ENCODE measurements around the gene IRF8.
"Not testable (repeated sequence)": the region's sequence is repeated elsewhere in the genome, so short reads cannot be mapped to it uniquely, and the experiment has no call there.

The IRF8 gene

GRCh38 chr16:85868495-85868894 is 30.5 kb upstream of the IRF8 start:
- no peak for DNase-seq (ENCODE audit: low spot score)
- TF ChIP-seq, protein P1, sequence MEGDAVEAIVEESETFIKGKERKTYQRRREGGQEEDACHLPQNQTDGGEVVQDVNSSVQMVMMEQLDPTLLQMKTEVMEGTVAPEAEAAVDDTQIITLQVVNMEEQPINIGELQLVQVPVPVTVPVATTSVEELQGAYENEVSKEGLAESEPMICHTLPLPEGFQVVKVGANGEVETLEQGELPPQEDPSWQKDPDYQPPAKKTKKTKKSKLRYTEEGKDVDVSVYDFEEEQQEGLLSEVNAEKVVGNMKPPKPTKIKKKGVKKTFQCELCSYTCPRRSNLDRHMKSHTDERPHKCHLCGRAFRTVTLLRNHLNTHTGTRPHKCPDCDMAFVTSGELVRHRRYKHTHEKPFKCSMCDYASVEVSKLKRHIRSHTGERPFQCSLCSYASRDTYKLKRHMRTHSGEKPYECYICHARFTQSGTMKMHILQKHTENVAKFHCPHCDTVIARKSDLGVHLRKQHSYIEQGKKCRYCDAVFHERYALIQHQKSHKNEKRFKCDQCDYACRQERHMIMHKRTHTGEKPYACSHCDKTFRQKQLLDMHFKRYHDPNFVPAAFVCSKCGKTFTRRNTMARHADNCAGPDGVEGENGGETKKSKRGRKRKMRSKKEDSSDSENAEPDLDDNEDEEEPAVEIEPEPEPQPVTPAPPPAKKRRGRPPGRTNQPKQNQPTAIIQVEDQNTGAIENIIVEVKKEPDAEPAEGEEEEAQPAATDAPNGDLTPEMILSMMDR (IDR thresholded peaks at IDR 0.05; ENCODE audit: borderline replicate concordance, control extremely low read depth, extremely low read depth, insufficient read depth, missing control alignments) = no peak
- in situ Hi-C loops (cut with MboI; ENCODE audit: low sequenced_read_pairs, unreplicated experiment) = no loop called here

- in situ Hi-C loops (cut with MboI; ENCODE audit: low sequenced_read_pairs, unreplicated experiment) = no loop called here
- no peak for DNase-seq (ENCODE audit: low spot score)
Measured at GRCh38 chr16:85869206-85869605, 29.8 kb upstream of the IRF8 start.

DNA sequence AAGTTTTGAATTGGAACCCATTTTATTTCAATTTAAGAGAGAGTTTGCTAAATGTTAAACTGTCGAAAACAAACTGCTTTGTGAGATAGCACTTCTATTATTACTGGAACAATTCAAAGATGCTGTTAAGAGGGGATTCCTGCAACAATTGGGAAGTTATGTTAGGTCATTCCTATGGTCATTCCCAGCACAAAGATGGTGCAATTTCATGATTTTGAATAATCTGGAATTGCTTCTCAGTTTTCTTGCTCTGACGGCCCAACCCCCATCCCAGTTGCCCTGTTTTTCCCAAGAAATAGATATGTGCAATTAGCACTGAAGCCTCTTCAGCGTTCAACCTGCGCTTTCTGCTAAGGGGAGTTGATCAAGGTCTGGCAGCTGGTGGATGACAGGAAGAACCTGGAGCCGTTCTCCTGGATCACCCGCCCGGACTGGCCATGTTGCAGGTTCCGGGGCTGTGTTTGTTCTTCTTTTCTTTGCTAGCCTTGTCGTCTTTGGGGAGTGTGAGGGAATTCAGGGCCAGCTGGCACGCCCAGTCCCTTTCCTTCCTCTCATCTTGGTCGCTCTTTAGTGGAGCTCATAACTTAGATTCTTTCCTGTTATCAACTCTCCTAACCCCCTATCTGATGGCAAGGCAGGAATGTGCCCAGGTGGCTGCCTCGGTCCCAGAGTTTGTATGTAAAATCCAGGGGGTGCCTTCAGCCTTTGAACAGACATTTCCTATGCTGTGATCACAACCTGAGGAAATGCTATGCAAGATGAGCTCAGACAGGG is 29.0 kb upstream of the IRF8 start:
- DNase-seq (ENCODE audit: low spot score) = no peak

More at GRCh38 chr16:85869206-85869605, 29.8 kb upstream of the IRF8 start:
- TF ChIP-seq, protein P1 (IDR thresholded peaks at IDR 0.05; ENCODE audit: borderline replicate concordance, control extremely low read depth, extremely low read depth, insufficient read depth, missing control alignments) = no peak

DNA sequence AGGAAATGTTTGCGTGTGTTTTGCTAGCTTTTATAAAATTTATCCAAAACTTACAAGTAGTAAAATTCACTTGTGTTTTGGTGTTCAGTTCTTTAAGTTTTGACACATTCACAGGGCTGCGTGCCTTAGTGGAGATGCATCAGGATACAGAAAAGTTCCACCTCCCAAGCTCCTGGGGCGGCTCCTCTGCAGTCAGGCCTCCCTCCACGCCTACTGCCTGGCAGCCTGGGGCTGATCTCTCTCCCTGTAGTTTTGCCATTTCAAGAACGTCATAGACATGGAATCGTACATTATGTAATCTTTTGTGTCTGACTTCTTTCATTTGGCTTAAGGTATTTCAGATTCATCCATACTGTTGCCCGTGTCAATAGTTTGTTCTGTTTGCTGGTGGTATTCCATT is 27.2 kb upstream of the IRF8 start:
- TF ChIP-seq, protein P1 (IDR thresholded peaks at IDR 0.05; ENCODE audit: borderline replicate concordance, control extremely low read depth, extremely low read depth, insufficient read depth, missing control alignments) = no peak
- no peak for DNase-seq (ENCODE audit: low spot score)
- in situ Hi-C loops (cut with MboI; ENCODE audit: low sequenced_read_pairs, unreplicated experiment) = no loop called here

More for the DNA sequence above, 29.0 kb upstream of the IRF8 start:
- in situ Hi-C loops (cut with MboI; ENCODE audit: low sequenced_read_pairs, unreplicated experiment) = no loop called here
- TF ChIP-seq, protein P1 (IDR thresholded peaks at IDR 0.05; ENCODE audit: borderline replicate concordance, control extremely low read depth, extremely low read depth, insufficient read depth, missing control alignments) = no peak

GRCh38 chr16:85872734-85873133 is 26.2 kb upstream of the IRF8 start:
- TF ChIP-seq, protein P1 (IDR thresholded peaks at IDR 0.05; ENCODE audit: borderline replicate concordance, control extremely low read depth, extremely low read depth, insufficient read depth, missing control alignments) = no peak
- DNase-seq (ENCODE audit: low spot score) = no peak
- in situ Hi-C loops (cut with MboI; ENCODE audit: low sequenced_read_pairs, unreplicated experiment) = no loop called here

DNA sequence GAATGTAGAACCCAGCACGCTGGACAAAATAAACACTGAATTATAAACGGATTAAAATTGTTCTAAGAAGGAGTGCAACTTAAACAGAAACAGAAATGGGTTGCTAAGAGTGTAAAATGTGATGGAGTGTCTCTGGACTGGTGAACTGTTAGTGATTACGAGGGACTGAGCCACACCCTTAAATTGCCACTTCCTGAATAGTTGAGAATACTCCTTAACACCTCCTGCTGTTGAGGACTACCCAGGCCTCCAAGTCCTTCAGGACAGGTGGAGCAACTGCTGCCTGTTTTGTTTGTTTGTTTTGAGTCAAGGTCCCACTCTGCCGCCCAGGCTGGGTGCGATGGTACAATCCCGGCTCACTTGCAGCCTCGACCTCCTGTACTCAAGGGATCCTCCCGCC is 25.8 kb upstream of the IRF8 start:
- DNase-seq (ENCODE audit: low spot score) = no peak
- in situ Hi-C loops (cut with MboI; ENCODE audit: low sequenced_read_pairs, unreplicated experiment) = no loop called here
- TF ChIP-seq, protein P1 (IDR thresholded peaks at IDR 0.05; ENCODE audit: borderline replicate concordance, control extremely low read depth, extremely low read depth, insufficient read depth, missing control alignments) = no peak

- DNase-seq (ENCODE audit: low spot score); in situ Hi-C loops (cut with MboI; ENCODE audit: low sequenced_read_pairs, unreplicated experiment): not testable (repeated sequence)
Measured at GRCh38 chr16:85874031-85874430, 24.9 kb upstream of the IRF8 start.
